ENCODE measurements around the gene ANAPC5.

Gene ANAPC5

DNA sequence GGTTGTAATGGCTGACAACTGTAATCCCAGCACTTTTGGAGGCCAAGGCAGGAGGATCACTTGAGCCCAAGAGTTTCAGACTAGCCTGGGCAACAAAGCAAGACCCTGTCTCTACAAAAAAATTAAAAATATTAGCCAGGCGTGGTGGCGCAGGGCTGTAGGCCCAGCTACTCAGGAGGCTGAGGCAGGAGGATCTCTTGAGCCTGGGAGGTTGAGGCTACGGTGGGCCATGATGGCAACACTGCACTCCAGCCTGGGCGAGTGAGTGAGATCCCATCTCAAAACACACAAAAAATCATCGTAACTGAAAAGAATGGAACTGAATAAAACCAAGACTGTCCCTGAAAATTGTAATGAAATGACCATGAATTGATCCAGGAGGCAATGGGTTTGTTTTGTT lies 61.8 kb downstream of the ANAPC5 start:
- TF ChIP-seq, protein P1, sequence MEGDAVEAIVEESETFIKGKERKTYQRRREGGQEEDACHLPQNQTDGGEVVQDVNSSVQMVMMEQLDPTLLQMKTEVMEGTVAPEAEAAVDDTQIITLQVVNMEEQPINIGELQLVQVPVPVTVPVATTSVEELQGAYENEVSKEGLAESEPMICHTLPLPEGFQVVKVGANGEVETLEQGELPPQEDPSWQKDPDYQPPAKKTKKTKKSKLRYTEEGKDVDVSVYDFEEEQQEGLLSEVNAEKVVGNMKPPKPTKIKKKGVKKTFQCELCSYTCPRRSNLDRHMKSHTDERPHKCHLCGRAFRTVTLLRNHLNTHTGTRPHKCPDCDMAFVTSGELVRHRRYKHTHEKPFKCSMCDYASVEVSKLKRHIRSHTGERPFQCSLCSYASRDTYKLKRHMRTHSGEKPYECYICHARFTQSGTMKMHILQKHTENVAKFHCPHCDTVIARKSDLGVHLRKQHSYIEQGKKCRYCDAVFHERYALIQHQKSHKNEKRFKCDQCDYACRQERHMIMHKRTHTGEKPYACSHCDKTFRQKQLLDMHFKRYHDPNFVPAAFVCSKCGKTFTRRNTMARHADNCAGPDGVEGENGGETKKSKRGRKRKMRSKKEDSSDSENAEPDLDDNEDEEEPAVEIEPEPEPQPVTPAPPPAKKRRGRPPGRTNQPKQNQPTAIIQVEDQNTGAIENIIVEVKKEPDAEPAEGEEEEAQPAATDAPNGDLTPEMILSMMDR (IDR thresholded peaks at IDR 0.05; ENCODE audit: low read depth, low read length, missing control alignments), result no peak
- no peak for DNase-seq (ENCODE audit: low read depth)
- no peak overlapping the region for H3K4me3 ChIP-seq (ENCODE audit: low read depth, low read length)

DNA sequence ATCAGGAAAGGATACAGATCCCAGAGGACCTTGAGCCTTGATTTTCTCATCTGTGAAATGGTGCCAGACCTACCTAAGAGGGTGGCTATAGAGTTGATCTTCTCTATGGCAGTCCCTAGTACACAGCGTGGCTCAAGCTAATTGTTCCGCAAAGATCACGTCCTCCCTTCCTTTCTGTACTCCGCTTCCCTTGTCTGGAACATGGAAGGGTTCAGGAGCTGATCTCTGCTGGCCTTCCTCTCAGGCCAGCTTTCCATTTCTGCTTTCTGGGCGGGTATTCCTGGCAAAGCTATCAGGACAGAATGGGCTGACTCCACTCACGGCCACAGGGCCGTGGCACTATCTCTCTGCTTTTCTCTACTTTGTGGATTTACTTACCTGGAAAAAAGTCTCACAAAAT lies 62.2 kb downstream of the ANAPC5 start:
- TF ChIP-seq, protein P1 (IDR thresholded peaks at IDR 0.05; ENCODE audit: low read depth, low read length, missing control alignments), result no peak

DNA sequence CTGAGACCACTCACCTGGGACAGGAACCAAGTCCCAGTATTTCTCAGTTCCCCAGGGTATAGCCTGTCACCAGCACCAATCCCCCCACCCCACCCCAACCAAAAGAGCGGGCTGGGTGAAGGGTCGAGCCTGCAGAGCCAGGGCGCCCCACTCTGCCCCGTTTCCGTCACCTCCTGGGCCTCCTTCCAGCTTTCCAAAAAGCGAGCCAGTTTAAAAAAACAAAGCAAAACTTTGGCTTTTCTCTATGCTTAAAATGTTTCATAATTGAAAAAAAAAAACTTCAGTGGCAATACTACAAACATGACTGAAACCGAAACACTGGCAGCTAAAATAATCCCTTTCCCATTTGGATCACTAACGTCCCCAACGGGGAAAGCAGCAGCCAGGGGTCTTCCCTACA lies 63.2 kb downstream of the ANAPC5 start:
- DNase-seq (ENCODE audit: low read depth), result no peak
- TF ChIP-seq, protein P1 (IDR thresholded peaks at IDR 0.05; ENCODE audit: low read depth, low read length, missing control alignments), result no peak
- H3K4me3 ChIP-seq (ENCODE audit: low read depth, low read length), result no peak overlapping the region

More for the DNA sequence above, 62.2 kb downstream of the ANAPC5 start:
- H3K4me3 ChIP-seq (ENCODE audit: low read depth, low read length), result no peak overlapping the region
- no peak for DNase-seq (ENCODE audit: low read depth)

DNA sequence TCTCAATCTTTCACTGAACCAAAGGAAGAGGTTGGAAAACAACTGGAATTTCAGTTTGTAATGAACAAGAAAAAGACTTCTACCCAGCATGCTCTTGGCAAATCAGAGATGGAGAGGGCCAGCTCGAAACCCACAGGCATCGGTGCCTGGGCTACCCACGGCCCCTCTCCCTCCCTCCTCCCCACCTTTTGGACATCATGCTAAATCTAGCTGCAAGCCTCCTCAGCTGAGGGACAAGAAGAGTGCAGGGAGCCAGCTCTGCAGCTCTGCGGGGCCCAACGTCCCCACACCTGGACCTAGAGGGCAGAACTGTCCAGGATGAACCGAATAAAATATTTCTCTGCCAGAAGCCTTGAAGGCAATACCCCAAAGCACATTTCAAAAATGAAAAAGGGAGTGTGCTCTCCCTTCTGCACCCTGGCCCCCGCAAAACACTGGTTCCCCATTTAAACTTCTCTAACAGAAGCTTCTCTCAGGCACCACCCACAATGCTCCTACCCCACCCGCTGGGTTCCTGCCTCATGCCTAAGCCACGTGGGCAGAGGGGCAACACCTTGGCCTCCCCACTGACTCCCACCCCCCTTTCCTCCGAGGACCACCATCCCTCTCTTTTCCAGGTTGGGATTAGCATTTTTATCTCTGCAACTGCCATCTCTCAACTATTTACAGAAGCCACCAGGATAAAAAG lies 63.9 kb downstream of the ANAPC5 start:
- H3K4me3 ChIP-seq (ENCODE audit: low read depth, low read length), result no peak overlapping the region
- TF ChIP-seq, protein P1 (IDR thresholded peaks at IDR 0.05; ENCODE audit: low read depth, low read length, missing control alignments), result no peak
- DNase-seq (ENCODE audit: low read depth), result no peak

DNA sequence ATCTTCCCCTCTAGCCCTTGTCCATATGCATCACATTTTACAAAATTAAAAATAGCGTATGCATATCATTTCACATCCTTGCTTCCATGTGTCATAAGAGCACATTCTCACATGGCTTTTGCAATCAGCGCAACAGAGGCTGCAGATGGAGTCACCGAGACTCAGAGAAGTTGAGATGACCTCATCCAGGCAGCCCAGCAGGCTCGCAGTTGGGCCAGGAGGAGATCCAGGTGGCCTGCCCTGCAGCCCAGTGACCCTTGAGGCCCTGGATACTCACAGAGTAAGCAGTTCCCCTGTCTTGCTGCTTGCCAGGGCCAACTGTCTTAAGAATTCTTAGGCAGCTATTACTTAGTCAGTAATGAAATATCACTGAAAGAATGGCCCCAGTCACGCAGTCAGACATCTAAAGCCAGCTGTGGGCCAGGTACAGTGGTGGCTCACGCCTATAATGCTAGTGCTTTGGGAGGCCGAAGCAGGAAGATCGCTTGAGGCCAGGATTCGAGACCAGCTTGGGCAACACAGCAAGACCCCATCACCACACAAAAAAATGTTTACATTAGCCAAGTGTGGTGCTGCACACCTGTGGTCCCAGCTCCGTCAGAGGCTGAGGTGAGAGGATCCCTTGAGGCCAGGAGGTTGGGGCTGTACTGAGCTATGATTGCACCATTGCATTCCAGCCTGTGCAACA lies 64.8 kb downstream of the ANAPC5 start:
- TF ChIP-seq, protein P1 (IDR thresholded peaks at IDR 0.05; ENCODE audit: low read depth, low read length, missing control alignments), result no peak
- DNase-seq (ENCODE audit: low read depth), result no peak
- no peak overlapping the region for H3K4me3 ChIP-seq (ENCODE audit: low read depth, low read length)

DNA sequence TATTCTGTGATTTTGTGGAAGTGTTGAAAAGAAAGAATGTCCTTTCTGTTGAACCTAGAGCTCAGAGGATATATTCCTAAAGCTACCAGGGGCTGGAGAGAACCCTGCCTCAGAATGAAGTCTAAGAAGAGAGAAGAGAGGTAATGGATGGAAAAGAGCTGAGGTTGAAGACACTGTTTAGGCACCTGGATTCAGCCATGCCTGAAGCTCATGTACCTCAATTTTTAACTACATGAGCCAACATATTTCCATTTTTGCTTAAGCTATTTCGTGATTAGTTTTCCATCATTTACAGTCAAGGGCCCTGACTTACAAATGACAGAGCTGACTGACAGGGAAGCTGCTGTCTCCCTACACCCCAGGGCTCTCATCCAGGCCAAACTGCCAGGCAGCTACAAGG lies 66.4 kb downstream of the ANAPC5 start:
- TF ChIP-seq, protein P1 (IDR thresholded peaks at IDR 0.05; ENCODE audit: low read depth, low read length, missing control alignments), result no peak
- no peak for DNase-seq (ENCODE audit: low read depth)
- no peak overlapping the region for H3K4me3 ChIP-seq (ENCODE audit: low read depth, low read length)

Measured in GM12864 (cell line).